Activated naive CD8-positive, alpha-beta T cell treated with anti-CD3 and anti-CD28 coated beads, Interleukin-2, amount 50 U/mL, for 16 hours (primary cell): ENCODE measurements around the gene GZMM.

Source experiments
- DNase-seq: peaks from one replicate; pipeline ENCODE4 v3.0.0-alpha.2; 2020; ENCODE audit warnings: low read depth, low spot score

The GZMM gene

DNA sequence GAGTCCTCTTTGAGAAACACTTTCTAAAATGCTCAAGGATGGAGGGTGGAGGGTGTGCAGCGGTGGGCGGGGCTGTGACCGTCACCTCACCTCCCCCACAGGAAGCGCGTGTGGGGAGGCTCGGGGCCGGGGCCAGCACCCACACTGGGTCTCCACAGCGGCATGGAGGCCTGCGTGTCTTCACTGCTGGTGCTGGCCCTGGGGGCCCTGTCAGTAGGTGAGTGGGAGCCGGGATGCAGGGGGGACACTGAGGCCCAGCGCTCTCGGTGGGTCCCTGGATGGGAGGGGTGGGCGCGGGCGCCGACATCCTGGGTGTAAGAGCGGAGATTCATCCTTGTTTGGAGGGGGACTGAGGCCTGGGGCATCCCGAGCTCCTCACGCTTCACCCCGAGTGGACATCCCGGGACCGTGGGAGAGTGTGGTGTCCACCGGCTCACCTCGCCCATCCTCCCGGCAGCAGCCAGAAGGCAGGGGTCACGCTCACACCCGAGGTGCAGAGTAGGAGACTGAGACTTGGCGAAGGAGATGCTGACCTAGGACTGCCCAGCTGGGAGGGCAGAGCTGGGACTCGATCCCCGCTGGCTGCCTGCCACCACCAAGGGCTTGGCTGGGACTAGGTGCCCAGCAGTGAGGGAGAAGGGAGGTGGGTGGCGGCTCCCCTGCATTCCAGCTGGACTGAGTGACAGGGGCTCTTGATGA, at the start of gene GZMM:
Gene GZMM, plus strand, starts transcription at position 144 of the 699 bp plus-strand sequence. Its CDS starts 19 bp downstream, at position 163.
- peak; percentile 57 for DNase-seq

DNA sequence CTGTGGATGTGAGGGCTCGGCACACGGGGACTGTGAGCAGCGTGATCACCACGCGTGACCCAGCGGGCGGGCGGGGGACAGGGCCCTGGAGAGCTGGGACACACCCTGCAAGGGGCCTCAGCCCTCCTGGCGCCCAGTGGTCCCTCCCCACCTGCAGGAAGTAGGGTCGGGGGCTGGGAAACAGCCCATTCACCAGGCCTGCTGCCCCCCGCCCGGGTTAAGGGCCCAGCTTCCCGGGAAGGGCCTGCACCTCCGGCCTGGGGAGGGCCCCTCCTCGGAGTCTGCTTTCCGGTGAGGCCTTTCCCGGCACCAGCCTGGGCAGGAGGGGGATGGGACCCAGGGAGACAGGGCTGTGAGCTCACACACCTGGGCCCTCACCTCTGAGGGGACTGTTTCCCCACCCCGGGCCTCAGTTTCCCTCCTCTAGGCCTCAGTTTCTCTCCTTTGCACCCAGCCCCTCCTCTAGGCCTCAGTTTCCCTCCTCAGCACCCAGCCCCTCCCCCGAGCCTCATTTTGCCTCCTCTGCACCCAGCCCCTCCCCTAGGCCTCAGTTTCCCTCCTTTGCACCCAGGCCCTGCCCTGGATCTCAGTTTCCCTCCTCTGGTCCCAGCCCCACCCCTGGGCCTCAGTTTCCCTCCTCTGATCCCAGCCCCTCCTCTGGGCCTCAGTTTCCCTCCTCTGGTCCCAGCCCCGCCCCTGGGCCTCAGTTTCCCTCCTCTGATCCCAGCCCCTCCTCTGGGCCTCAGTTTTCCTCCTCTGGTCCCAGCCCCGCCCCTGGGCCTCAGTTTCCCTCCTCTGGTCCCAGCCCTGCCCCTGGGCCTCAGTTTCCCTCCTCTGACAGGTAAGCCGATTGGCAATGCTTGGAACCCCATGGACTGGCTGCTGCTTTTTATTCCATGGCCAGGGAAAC, 49.4 kb upstream of the GZMM start:
- no peak for DNase-seq

DNA sequence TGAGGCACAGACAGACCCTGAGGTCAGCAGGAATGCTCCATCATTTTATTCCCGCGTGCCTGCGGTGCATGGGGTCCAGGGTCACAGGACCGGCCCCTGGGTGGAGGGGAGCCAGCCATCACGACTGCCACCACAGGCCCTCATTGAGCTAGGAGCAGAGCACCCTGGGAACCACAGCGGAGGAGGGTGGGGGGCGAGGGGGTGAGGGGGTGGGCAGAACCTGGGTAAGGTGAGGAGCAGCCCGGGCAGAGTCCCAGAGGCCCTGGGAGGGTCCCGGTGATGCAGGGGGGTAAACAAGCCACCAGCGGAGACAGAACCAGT, 48.8 kb upstream of the GZMM start:
- no peak for DNase-seq

DNA sequence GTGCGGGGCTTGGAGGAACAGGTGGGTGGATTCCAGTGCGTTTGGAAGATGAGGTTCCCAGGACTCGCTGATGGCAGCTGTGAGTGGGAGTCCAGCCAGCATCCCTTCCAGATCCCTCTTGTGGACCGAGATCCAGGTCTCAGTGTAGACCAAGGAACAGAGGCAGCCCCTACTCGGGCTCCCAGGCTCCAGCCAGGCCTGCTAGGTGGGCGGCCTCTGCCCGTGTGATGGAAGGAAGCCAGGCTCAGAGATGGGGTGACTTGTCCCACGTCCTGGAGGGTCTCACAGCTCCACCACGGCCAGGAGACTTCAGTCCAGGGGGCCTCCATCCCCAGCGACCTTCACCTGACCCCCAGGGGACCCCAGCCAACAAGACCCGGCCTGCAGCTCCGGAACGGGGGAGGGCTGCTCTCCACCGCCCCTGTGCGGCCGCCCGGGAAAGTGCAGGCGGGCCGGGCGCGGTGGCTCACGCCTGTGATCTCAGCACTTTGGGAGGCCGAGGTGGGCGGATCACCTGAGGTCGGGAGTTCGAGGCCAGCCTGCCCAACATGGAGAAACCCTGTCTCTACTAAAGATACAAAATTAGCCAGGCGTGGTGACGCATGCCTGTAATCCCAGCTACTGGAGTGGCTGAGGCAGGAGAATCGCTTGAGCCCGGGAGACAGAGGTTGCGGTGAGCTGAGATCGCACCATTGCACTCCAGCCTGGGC, 48.3 kb upstream of the GZMM start:
- DNase-seq = no peak

DNA sequence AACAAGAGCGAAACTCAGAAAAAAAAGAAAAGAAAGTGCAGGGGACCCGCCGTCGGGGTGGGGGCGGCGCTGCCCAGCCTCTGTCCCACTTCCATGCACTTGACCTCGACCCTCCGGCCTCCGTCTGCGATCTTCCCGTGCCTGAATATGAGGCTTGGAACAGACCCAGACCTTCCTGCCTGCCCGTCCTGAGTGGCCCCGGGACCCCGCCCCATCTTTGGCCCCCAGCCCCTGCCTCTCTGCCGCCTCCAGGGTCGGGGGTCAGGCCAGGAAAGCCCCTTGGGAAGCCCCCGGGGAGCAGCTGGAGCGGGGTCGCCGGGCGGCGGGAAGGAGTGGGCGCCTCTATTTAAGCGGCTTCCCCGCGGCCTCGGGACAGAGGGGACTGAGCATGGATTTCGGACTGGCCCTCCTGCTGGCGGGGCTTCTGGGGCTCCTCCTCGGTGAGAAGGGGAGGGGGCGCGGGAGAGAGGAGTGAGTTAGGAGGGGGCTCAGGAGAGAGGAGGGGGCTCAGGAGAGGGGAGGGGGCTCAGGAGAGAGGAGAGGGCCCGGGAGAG, 47.7 kb upstream of the GZMM start, which contains the start of gene MADCAM1:
Gene MADCAM1, plus strand, starts transcription at position 375 of the 554 bp plus-strand sequence. Its CDS starts 14 bp downstream, at position 389.
- DNase-seq = no peak

DNA sequence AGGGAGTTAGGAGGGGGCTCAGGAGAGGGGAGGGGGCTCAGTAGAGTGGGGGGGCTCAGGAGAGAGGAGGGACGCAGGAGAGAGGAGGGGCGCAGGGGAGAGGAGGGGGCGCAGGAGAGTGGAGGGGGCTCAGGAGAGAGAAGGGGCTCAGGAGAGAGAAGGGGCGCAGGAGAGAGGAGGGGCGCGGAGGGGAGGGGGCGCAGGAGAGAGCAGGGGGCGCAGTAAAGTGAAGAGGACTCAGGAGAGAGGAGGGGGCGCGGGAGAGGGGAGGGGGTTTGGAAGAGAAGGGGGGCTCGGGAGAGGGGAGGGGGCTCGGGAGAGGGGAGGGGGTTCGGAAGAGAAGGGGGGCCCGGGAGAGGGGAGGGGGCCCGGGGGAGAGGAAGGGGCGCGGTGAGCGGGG, 46.9 kb upstream of the GZMM start:
- no peak for DNase-seq

DNA sequence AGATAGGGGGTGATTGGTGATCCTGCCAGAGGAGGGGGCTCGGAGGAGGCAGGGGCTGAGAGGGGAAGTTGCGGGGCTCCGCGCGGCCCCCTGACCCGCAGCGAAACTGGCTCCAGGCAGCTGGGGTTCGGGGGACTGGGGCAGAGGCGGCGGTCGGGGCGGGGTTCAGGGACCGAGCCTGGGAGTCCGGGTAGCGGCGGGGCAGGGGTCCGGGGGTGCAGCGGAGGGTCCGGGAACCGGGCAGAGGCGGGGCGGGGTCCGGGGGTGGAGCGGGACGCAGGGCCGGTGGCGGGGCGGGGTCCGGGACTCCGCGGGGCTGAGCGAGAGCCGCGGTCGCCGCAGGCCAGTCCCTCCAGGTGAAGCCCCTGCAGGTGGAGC, 46.4 kb upstream of the GZMM start:
- no peak for DNase-seq

DNA sequence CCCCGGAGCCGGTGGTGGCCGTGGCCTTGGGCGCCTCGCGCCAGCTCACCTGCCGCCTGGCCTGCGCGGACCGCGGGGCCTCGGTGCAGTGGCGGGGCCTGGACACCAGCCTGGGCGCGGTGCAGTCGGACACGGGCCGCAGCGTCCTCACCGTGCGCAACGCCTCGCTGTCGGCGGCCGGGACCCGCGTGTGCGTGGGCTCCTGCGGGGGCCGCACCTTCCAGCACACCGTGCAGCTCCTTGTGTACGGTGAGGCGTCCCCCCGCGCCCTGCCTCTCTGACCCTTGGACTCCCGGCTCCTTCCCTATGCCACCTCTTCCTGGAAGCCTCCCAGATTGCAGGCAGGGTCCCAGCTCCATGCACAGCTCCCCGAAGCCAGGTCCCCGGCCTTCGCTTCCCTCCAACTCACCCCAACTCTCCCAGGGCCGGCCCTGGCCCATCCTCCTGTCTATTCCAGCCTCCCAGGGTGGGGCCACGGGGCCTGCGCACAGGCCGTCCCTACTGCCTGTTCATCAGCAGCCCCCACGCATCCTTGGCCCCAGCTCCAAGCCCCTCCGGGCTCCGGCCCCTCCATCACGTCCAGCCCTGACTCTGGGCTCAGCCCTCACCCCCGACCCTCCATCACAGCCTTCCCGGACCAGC, 45.9 kb upstream of the GZMM start:
- DNase-seq = no peak

DNA sequence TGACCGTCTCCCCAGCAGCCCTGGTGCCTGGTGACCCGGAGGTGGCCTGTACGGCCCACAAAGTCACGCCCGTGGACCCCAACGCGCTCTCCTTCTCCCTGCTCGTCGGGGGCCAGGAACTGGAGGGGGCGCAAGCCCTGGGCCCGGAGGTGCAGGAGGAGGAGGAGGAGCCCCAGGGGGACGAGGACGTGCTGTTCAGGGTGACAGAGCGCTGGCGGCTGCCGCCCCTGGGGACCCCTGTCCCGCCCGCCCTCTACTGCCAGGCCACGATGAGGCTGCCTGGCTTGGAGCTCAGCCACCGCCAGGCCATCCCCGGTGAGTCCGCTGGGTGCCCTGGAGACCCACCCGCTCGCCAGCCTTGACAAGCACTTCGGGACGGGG, 45.4 kb upstream of the GZMM start:
- DNase-seq = no peak

DNA sequence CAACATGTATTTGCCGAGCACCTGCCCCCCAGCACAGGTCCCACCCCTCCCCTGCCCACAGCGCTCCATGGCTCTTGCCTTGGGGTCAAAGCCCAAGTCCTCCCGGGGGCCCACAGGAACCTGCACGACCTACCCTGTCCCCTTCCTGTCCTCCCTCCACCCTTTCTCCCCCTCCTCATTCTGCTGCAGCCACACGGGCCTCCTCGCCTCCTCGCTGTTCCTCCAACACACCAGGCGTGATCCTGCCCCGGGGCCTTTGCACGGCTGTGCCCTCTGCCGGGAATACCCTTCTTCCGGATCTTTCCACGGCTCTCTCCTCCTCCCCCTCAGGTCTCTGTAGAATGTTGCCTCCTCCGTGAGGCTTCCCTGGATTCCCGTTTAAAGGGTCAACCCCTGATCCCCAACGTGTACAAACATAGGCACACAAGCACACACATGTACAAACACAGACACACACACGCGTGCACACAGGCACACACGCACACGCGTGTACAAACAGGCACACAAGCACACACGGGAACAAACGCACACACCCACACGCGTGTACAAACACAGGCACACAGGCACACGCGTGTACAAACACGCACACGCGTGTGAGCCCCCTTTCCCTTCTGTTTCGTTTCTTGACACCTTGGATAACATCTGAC, 44.8 kb upstream of the GZMM start:
- no peak for DNase-seq

DNA sequence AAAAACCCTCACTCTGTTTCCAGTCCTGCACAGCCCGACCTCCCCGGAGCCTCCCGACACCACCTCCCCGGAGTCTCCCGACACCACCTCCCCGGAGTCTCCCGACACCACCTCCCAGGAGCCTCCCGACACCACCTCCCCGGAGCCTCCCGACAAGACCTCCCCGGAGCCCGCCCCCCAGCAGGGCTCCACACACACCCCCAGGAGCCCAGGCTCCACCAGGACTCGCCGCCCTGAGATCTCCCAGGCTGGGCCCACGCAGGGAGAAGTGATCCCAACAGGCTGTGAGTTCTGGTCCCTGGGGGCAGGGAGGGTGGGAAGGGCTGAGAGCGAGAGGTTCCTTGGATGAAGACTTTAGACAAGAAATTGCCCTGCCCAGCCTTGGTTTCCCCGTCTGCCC, 42.2 kb upstream of the GZMM start:
- DNase-seq = no peak

DNA sequence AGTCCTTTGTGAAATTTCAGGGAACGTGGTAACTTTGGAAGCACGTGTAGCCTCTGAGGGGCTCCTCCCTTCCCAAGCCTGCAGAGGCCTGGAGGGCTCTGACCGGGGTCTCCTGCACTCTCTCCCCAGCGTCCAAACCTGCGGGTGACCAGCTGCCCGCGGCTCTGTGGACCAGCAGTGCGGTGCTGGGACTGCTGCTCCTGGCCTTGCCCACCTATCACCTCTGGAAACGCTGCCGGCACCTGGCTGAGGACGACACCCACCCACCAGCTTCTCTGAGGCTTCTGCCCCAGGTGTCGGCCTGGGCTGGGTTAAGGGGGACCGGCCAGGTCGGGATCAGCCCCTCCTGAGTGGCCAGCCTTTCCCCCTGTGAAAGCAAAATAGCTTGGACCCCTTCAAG, 39.2 kb upstream of the GZMM start:
- DNase-seq = no peak

DNA sequence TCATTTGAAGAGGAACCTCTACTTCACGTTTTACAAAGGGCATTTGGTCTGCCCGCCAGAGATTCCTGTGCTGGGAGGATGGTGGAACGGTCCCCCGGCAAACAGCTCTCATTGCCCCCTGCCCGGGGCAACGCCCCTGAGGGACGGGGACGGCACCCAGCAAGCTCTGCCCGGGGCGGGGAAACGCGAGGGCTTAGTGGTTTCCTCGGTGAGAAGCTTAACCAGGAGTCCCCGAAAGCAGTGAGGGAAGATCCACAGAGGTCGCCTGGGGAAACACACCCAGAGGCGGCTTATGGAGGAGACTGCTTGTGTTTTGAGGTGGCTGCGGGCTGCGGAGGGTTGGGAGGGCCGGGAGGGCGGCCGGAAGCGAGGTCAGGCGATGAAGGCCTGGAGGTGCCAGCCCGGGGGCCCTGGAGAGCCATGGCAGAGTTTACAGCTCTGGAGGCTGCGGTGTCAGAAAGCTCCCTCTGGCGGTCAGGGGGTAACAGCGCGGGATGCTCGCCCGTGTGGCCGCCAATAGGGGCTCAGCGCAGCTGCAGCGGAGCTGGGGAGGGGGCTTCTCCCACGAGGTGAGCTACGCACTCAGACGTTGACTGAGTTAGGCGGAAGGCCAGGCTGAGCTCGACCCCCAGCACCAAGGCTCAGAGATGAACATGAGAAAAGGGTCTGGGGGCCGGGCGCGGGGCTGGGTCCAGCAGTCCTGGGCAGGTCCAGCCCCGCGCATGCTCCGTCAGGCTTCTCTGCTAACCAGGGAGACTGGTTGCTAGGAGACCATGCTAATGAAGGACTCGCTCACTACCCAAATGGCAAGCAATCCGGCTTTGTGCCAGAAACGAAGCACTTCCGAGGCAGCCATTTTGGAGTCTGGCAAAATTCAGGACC, 37.2 kb upstream of the GZMM start:
- peak; percentile 86 for DNase-seq

DNA sequence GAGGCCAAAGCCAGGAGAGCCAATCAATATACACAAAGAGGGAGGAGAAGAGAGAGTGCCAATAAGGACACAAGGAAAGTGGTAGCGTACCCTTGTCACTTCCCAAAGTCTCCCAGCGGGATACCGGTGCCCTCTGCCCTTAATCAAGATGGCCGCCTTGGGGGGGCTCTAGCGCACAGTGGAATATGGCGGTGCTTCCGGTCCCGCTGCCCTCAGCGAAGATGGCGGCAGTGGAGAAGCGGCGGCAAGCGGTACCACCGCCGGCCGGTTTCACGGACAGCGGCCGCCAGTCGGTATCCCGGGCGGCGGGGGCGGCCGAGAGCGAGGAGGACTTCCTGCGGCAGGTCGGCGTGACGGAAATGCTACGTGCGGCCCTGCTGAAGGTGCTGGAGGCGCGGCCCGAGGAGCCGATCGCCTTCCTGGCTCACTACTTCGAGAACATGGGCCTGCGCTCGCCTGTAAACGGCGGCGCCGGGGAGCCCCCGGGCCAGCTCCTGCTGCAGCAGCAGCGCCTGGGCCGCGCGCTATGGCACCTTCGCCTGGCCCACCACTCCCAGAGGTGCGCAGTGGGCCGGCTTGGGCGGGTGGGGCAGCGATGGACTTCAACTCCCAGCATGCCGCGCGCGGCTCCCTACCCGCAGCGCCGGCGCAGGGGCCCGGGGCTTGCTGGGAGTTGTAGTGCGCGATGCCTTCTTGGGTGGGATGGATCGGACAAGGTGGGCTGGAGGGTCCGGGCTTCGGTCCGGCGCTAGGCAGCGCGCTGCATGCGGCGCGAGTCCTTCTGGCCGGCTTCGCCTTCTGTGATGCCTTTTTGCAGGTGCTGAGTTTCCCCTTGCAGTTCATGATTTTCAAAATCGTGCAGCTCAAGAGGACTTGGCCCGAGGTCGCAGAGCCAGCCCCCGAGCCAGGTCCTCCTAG, 36.3 kb upstream of the GZMM start, which contains the start of gene TPGS1:
Gene TPGS1, plus strand, starts transcription at position 212 of the 918 bp plus-strand sequence. Its CDS starts 10 bp downstream, at position 222.
- peak; percentile 67 for DNase-seq

DNA sequence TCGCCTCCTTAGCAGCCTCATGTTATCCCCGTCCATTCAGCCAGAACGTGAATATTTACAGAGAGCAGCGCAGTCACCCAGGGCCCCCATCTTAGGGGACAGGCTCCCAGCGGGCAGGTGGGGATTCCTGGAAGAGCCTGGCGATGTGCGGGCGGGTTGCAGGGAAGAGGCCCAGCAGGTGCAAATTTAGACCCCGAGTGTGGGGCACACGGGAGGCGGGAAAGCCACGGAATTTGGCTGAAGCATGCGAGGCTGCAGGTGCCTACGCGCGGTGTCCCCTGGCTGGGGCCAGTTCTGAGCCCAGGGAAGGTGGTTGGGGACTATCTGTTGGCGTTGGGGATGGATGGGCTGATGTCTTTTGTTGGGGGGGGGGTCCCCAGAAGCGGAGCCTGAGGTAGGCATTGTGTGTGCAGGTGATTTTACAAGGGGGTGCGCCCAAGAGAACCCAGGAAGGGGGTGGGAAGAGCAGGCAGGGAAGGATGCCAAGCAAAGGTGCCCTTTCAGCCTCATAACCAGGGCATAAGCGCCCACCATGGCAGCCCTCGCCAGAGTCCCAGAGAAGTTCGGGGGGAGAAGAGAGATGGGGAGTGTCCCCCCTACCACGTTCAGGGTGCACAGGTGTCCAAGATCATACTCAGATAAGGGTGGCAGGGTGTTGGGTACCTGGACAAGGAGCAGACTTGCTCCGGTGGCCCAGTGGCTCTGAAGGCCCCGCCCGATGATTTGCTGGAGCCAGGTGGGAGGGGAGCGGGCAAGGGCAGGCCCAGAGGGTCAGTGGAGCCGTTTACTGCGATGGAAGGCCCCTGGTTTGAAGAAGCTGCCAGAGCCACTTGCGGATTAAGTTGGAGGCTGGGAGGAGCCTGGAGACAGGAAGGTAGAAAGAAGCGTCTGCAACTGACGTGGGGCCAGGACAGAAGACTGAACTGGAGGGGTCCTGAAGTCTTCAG, 35.4 kb upstream of the GZMM start:
- no peak for DNase-seq

DNA sequence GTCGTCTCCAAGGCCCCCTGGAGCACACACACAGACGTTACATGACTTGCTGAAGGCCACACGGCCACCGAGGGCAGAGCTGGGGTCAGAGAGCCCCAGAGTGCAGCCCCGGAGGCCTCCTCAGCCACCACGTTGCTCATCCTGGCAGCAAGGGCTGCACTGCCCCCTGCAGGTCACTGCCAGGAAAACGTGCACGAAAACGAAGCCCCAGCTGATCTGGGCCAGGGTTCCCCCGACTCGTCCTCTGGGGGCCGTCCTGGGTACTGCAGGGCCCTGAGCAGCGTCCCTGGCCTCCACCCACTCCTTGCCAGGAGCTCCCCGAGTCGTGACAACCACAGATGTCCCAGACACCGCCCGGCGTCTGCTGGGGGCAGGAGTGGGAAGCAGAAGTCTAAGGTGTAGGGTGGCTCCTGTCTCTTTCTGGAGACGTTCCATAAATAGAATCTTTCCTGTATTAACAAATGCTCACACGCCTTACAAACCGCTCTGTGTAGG, 33.2 kb upstream of the GZMM start:
- peak; percentile 88 for DNase-seq

DNA sequence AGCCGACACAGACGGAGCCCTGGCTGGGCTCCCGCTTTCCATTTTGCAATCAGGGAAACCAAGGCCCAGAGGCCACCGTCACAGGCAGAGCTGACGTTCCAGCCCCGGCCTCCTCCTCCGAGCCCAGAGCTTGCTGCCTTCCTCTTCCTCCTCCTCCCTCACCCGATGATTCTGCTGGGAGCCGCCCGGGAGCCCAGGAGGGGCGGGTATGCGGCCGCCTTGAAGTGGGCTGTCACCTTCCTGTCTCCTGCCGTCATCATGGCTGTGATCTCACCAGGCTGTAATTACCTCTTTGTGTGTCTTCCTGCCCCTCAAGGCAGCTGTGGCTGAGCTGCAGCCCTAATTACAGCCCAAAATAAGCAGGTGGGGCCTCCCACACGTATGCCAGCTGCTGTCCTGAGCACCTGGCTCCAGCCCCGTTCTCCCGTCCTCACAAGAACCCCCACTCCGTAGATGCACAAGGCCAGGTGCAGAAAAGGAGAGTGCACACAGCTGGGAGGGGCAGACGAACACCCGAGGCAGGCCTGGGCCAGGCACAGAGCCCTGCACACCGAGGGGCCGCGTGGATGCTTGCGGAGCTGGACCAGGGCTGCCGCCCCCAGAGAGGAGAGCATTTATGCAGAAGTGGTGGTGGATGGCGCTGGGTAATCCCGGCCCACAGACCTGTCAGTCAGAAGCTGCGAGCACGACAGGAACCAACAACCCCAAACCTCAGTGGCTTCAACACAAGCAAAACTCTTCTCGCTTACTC, 32.6 kb upstream of the GZMM start:
- DNase-seq = no peak
